ENCODE measurements around the gene TENM3. TPM values are rescaled to one million over a fixed set of nuclear protein-coding genes. Genes with fewer than 3 reads are reported as not detected.

Gene TENM3
- total RNA-seq, 4 donors from 2014 or later, result 5.9 to 61.5 (median 24.6) TPM

- Histone ChIP-seq H3K27ac (no peak overlapping the region), H3K36me3 (no peaks in the 10 kb centered on the region), H3K4me3 (no peak overlapping the region), H3K4me1 (no peaks in the 10 kb centered on the region), H3K9me3 (no peaks in the 10 kb centered on the region), H3K27me3 (no peaks in the 10 kb centered on the region)
- no peak for DNase-seq
- no peak for TF ChIP-seq CTCF (IDR thresholded peaks at IDR 0.05)
- TF ChIP-seq POLR2A (IDR thresholded peaks at IDR 0.05), result no peak
- intact Hi-C loops (cut with DNase I; ENCODE audit: low total_unique reads), result no loop called here
These were observed 502.0 kb downstream of the TENM3 start for GRCh38 chr4:182745237-182745636.

GRCh38 chr4:182746876-182747275 lies 503.7 kb downstream of the TENM3 start:
- no peaks in the 10 kb centered on the region for H3K36me3 ChIP-seq
- H3K27ac ChIP-seq, result no peak overlapping the region
- intact Hi-C loops (cut with DNase I; ENCODE audit: low total_unique reads), result no loop called here
- no peaks in the 10 kb centered on the region for H3K27me3 ChIP-seq
- H3K9me3 ChIP-seq, result no peaks in the 10 kb centered on the region
- DNase-seq, result no peak
- TF ChIP-seq CTCF (IDR thresholded peaks at IDR 0.05) (no peak), POLR2A (IDR thresholded peaks at IDR 0.05) (no peak)
- no peaks in the 10 kb centered on the region for H3K4me1 ChIP-seq
- no peak overlapping the region for H3K4me3 ChIP-seq

- intact Hi-C loops (cut with DNase I; ENCODE audit: low total_unique reads), result no loop called here
- Histone ChIP-seq H3K4me1 (no peaks in the 10 kb centered on the region), H3K9me3 (no peaks in the 10 kb centered on the region), H3K36me3 (no peaks in the 10 kb centered on the region), H3K4me3 (no peak overlapping the region), H3K27ac (no peak overlapping the region), H3K27me3 (no peaks in the 10 kb centered on the region)
- no peak for DNase-seq
- TF ChIP-seq POLR2A (IDR thresholded peaks at IDR 0.05), result no peak
- TF ChIP-seq CTCF (IDR thresholded peaks at IDR 0.05), result no peak
These were observed 505.1 kb downstream of the TENM3 start for GRCh38 chr4:182748283-182748682.

- Histone ChIP-seq H3K4me1 (no peaks in the 10 kb centered on the region), H3K36me3 (no peaks in the 10 kb centered on the region), H3K27ac (no peak overlapping the region), H3K27me3 (no peaks in the 10 kb centered on the region), H3K9me3 (no peaks in the 10 kb centered on the region), H3K4me3 (no peak overlapping the region)
- TF ChIP-seq CTCF (IDR thresholded peaks at IDR 0.05), result no peak
- intact Hi-C loops (cut with DNase I; ENCODE audit: low total_unique reads), result no loop called here
- DNase-seq, result no peak
These were observed 505.7 kb downstream of the TENM3 start for GRCh38 chr4:182748949-182749348.

- Histone ChIP-seq H3K27me3 (no peaks in the 10 kb centered on the region), H3K9me3 (no peaks in the 10 kb centered on the region), H3K4me3 (no peak overlapping the region), H3K27ac (no peak overlapping the region), H3K36me3 (no peaks in the 10 kb centered on the region), H3K4me1 (no peaks in the 10 kb centered on the region)
- intact Hi-C loops (cut with DNase I; ENCODE audit: low total_unique reads), result no loop called here
- no peak for TF ChIP-seq CTCF (IDR thresholded peaks at IDR 0.05)
- no peak for TF ChIP-seq POLR2A (IDR thresholded peaks at IDR 0.05)
- no peak for DNase-seq
These were observed 506.5 kb downstream of the TENM3 start for GRCh38 chr4:182749667-182750167.

Data from uterus (tissue), 4 donors.